ENCODE measurements around the gene PCLAF.

Gene PCLAF

DNA sequence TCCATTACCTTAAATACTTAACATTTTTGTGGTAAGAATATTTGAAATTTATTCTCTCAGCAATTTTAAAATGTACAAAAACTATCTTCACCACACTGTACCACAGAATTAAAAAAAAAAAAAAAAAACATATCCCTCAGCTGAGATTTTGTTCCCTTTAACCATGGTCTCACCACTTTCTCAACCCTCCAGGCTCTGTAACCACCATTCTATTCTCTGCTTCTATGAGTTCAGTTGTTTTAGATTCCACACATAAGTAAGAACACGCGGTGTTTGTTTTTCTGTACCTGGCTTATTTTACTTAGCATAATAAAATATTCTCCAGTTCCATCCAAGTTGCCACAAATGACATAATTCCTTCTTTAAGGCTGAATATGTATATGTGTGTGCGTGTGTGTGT lies 66.8 kb downstream of the PCLAF start:
- DNase-seq = no peak
